Loucy (cell line): ENCODE results near the gene HGS.

Experiments used
- CTCF ChIP-seq: fragments of 200-600 bp; sonication (generic); conservative IDR thresholded peaks from 2 replicates; pipeline ENCODE4 v1.5.1; 2014; ENCODE audit warnings: mild to moderate bottlenecking, antibody characterized with exemption, low read length
- EZH2phosphoT487 ChIP-seq: fragments of 200-600 bp; IDR thresholded peaks from 2 replicates; pipeline ENCODE4 v1.6.1; 2018; ENCODE audit warnings: antibody characterized with exemption, mild to moderate bottlenecking, moderate library complexity, borderline replicate concordance

- TF ChIP-seq CTCF (no peak), EZH2phosphoT487 (no peak)
Measured at GRCh38 chr17:81734405-81735263, 50.8 kb downstream of the HGS start.
